Mucosa of descending colon (tissue), 3 donors: ENCODE data around the gene OTOP3. TPM values are rescaled to one million over a fixed set of nuclear protein-coding genes. Genes with fewer than 3 reads are reported as not detected.
"Not testable (repeated sequence)": the region's sequence is repeated elsewhere in the genome, so short reads cannot be mapped to it uniquely, and the experiment has no call there.

ENCODE experiments used
- ATAC-seq: fragments of 200-7000 bp; cut with Tn5 transposase; one replicate; pipeline ENCODE4 v1.9.1; 2020; ENCODE audit warnings: mild to moderate bottlenecking, moderate library complexity
- DNase-seq, 3 donors: peaks; one replicate each; pipeline ENCODE4 v3.0.0-alpha.2; 2020
- H3K36me3 ChIP-seq: fragments of 200-600 bp; one replicate; pipeline ENCODE4 v1.8.0; 2021; ENCODE audit warnings: low read depth, mild to moderate bottlenecking
- H3K4me1 ChIP-seq: fragments of 200-600 bp; one replicate; pipeline ENCODE4 v1.8.0; 2021; ENCODE audit warnings: low read depth, mild to moderate bottlenecking
- H3K4me3 ChIP-seq: fragments of 200-600 bp; one replicate; pipeline ENCODE4 v1.8.0; 2021; ENCODE audit warnings: mild to moderate bottlenecking
- H3K9me3 ChIP-seq: fragments of 200-600 bp; one replicate; pipeline ENCODE4 v1.8.0; 2021; ENCODE audit warnings: mild to moderate bottlenecking
- intact Hi-C, 2 donors: fragments of 100-400 bp; cut with DNase I in 1 of 2; cut with micrococcal nuclease in 1 of 2; formaldehyde crosslinking; loops; one replicate each; pipeline versions ENCODE4 v1.11.0 to v1.11.1; 2022; cut with DNase I, micrococcal nuclease
- total RNA-seq, 3 donors: library from RNA; stranded (reverse); fragmentation: NEBNext Ultra II Directional in 2 of 3; extraction: Animal tissue kit (Norgen Biotek cat#: 25700) in 2 of 3; gene quantifications; one replicate each; pipeline versions ENCODE4 v1.2.1 to v1.2.4, GENCODE V29; 2021 to 2023
- TF ChIP-seq, protein P1 (sequence below): fragments of 200-600 bp; IDR thresholded peaks from one replicate; pipeline ENCODE4 v1.8.0; 2022; ENCODE audit warnings: antibody characterized with exemption, mild to moderate bottlenecking
- donor health status: DM: no; HTN: no; CAD: no; lungs with moderate emphysema.
- donor health status: DM: no; HTN: no; CAD: no.
- donor health status: DM: no; HTN: yes; CAD: no.

OTOP3 gene
- total RNA-seq, 3 donors from 2014 or later = 0.38 to 2.8 (median 1.5) TPM

DNA sequence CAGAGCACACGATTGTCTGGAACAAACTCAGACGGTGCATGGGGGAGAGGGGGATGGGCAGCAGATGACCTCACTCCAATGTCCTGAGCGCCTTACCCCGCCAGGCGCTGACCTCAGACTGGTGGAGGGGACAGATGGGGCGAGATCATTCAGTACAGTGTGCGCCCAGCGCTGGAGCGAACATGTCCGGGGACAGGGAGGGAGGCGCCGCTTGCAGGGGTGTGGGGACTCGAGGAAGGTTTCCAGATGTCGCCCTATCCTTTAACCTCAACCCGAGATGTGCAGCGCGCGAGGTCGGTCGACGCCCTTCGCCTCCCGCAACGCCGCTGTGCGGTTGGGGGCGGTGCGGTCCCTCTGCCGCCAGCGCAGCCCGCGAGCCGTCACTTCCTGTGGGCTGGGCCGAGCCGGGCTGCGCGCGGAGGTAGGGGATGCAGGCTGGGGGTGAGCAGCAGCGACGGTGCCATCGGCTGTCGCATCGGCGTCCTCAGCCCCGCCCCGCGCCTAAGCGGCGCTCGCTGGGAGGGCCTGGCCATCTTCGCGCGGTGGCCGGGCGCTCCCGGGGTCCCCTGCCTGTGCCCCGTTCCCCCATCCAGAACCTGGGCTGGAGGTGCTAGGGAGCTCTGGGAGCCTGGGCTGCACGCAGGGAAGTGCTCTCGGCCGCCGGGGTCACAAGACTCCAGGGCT is 46.4 kb downstream of the OTOP3 start:
- peaks cover 11% of the 10 kb centered on the region for H3K4me1 ChIP-seq
- DNase-seq = peak; percentile 56 to 84 (median 79)
- peak overlapping the region; percentile 19 for H3K4me3 ChIP-seq
- intact Hi-C loops = no loop called here
- TF ChIP-seq, protein P1, sequence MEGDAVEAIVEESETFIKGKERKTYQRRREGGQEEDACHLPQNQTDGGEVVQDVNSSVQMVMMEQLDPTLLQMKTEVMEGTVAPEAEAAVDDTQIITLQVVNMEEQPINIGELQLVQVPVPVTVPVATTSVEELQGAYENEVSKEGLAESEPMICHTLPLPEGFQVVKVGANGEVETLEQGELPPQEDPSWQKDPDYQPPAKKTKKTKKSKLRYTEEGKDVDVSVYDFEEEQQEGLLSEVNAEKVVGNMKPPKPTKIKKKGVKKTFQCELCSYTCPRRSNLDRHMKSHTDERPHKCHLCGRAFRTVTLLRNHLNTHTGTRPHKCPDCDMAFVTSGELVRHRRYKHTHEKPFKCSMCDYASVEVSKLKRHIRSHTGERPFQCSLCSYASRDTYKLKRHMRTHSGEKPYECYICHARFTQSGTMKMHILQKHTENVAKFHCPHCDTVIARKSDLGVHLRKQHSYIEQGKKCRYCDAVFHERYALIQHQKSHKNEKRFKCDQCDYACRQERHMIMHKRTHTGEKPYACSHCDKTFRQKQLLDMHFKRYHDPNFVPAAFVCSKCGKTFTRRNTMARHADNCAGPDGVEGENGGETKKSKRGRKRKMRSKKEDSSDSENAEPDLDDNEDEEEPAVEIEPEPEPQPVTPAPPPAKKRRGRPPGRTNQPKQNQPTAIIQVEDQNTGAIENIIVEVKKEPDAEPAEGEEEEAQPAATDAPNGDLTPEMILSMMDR = no peak
- peak; percentile 94 for ATAC-seq
- H3K9me3 ChIP-seq = no peaks in the 10 kb centered on the region
- H3K36me3 ChIP-seq = no peaks in the 10 kb centered on the region

DNA sequence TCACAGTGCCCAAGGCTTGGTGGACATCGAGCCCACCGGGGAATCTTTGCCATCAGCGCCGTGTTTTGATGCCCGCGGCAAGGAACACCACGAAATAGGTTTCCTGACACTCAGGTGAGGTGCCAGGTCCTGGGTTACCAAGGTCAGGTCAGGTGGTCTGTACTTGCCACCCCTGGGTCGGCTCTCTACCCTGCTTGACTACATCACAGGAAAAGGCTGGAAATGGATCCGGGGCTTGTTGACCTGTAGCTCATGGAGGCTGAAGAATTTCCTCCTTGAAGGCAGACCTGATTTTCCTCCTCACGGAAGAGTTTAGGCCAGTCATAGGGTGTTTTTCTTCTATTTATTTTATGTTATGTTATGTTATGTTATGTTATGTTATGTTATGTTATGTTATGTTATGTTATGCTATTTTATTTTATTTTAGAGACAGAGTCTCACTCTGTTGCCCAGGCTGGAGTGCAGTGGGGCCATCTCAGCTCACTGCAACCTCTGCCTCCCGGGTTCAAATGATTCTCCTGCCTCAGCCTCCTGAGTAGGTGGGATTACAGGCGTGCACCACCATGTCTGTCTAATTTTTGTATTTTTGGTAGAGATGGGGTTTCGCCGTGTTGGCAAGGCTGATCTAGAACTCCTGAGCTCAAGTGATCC is 47.1 kb downstream of the OTOP3 start:
- H3K9me3 ChIP-seq, DNase-seq, H3K36me3 ChIP-seq, ATAC-seq, intact Hi-C loops, H3K4me3 ChIP-seq: not testable (repeated sequence)
- H3K4me1 ChIP-seq = peaks cover 12% of the 10 kb centered on the region

DNA sequence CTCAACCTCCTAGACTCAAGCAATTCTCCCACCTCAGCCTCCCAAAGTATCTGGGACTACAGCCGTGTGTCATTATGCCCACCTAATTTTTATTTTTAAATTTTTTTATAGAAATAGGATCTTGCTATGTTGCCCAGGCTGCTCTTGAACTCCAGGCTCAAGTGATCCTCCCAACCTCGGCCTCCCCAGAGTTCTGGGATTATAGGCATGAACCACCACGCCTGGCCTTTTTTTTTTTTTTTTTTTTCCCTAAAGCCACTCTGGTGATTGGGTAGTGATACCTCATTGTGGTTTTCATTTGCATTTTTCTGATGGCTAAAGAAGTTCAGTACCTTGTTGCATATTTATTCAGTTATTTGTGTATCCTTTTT is 50.5 kb downstream of the OTOP3 start:
- intact Hi-C loops = no loop called here
- H3K4me1 ChIP-seq = peaks cover 21% of the 10 kb centered on the region
- TF ChIP-seq, protein P1 = no peak

DNA sequence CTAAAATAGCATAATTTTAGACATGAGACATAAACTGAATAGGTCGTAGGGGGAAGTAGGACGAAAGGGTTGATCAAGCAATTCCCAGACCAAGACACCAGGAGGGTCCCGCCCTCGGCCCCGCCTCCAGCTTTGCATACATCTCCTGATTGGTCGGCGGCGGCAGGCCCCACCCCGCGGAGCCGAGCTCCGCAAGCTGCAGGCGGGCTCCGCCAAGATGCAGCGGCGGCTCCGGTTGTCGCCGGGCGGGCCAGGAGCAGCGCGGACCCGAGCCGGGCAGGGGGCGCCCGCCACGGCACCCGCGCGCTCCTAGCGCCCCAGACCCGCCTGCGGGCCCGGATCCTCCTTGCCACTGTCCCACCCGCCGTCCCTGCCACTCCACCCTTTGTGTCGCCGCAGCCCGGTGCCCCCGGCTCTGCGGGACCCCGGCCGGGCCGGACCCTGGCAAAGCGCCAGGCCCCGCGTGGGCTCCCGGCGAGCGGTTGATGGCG is 51.8 kb downstream of the OTOP3 start, which contains the start of gene CDR2L:
TSS of gene CDR2L (plus strand) at position 215 of the 491 bp plus-strand sequence. CDS start 412 bp downstream, outside the sequence.
- Histone ChIP-seq H3K4me3 (peak within 1 kb of the TSS; percentile 28), H3K9me3 (no peaks in the 10 kb centered on the region), H3K4me1 (peaks cover 14% of the 10 kb centered on the region), H3K36me3 (no peaks in the 10 kb centered on the region)
- peak; percentile 98 for ATAC-seq
- DNase-seq = peak; percentile 97 to 99 (median 98)
- intact Hi-C loops = no loop called here
- TF ChIP-seq, protein P1 = no peak

More for the DNA sequence above, 50.5 kb downstream of the OTOP3 start:
- DNase-seq (no peak), ATAC-seq (no peak)
- H3K4me3 ChIP-seq = no peak overlapping the region
- no peaks in the 10 kb centered on the region for H3K36me3 ChIP-seq
- no peaks in the 10 kb centered on the region for H3K9me3 ChIP-seq

DNA sequence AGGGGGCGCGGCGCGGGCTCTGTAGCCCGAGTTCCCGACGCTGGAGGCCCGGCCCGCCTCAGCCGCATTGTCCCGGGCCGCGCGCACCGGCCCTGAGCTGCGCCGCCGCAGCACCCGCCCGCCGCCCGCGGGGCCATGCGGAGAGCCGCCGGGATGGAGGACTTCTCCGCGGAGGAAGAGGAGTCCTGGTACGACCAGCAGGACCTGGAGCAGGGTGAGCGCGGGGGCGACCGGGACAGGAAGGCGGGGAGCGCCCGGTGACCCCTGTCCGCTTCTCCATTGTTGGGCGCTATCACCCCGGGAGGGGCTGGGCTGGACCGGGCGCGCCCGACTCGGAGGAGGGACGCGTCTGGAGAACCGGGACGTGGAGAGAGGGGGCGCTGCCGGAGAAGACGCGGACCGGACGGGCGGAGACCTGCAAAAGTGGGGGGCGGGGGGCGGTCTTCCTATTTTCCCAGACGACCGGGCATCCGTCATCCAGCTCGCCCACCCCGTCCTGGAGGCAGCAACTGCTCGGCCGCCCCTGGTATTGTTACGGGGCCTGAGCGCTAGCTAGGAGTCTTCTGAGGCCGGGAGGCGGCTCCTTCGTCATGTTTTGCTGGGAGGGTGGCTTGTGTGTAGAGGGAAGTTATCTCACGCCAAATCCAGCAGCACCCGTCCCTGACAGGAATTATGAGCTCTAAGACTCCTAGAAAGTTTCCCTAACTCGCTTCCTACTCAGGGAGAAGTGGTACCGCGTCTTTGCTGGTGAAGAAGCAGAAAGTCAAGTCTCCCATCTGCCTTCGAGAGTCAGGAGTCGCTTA is 52.4 kb downstream of the OTOP3 start:
- H3K9me3 ChIP-seq = no peaks in the 10 kb centered on the region
- intact Hi-C loops = no loop called here
- TF ChIP-seq, protein P1 = no peak
- DNase-seq (peak; percentile 75 to 83 (median 80)), ATAC-seq (peak; percentile 77)
- H3K4me1 ChIP-seq = peaks cover 14% of the 10 kb centered on the region
- H3K4me3 ChIP-seq = peak overlapping the region; percentile 28
- no peaks in the 10 kb centered on the region for H3K36me3 ChIP-seq
